Central memory CD8-positive, alpha-beta T cell (primary cell): ENCODE data around the gene LIX1L.
A peak's percentile ranks its signal among the peaks of the same experiment; 100 is the strongest.
"Not testable (repeated sequence)": the region's sequence is repeated elsewhere in the genome, so short reads cannot be mapped to it uniquely, and the experiment has no call there.

ENCODE experiments used
- ATAC-seq: fragments of 150-1000 bp; cut with Tn5 transposase; replicated peaks from 2 replicates; pipeline ENCODE4 v1.10.0; 2022; ENCODE audit warnings: mild to moderate bottlenecking, moderate FRiP score, moderate number of reproducible peaks; ENCODE audit not compliant: poor library complexity, severe bottlenecking; ENCODE audit errors: extremely low read depth
- DNase-seq, 2 donors: peaks; one replicate each; pipeline ENCODE4 v3.0.0; 2021; ENCODE audit warnings: low spot score in 2 of 2
- H3K27ac Mint-ChIP-seq: one replicate; pipeline ENCODE4 v1.8.0; 2022; ENCODE audit warnings: low read depth, mild to moderate bottlenecking, moderate library complexity, mixed read lengths
- H3K27me3 Mint-ChIP-seq: one replicate; pipeline ENCODE4 v1.8.0; 2022; ENCODE audit warnings: mixed read lengths
- H3K36me3 Mint-ChIP-seq: one replicate; pipeline ENCODE4 v1.8.0; 2022; ENCODE audit warnings: mild to moderate bottlenecking, moderate library complexity, mixed read lengths; ENCODE audit not compliant: insufficient read depth
- H3K4me1 Mint-ChIP-seq: one replicate; pipeline ENCODE4 v1.8.0; 2022; ENCODE audit warnings: mixed read lengths
- H3K4me3 Mint-ChIP-seq: one replicate; pipeline ENCODE4 v1.8.0; 2022; ENCODE audit warnings: mild to moderate bottlenecking, moderate library complexity, mixed read lengths
- H3K9me3 Mint-ChIP-seq: one replicate; pipeline ENCODE4 v1.8.0; 2022; ENCODE audit warnings: mixed read lengths

Gene LIX1L

DNA sequence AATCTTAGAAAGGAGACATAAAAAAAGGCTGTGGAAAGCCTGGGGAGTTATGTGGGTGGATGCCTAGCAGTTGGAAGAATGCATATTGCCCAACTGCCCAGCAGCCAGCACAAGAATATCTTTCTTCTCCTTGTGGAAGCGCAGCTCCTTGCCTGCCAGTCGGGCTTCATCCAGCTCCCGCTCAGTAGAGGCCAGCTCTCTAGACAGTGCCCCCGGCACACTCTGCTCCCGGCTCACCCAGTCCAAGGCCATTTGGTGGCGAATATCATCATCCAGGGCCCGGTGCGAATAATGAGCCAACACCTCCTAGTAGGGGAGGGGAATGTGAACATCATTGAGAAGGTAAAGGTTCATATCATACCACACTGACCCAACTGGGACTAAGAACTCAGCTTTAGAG, 21.6 kb downstream of the LIX1L start:
- H3K27me3 Mint-ChIP-seq: no peaks in the 10 kb centered on the region
- H3K9me3 Mint-ChIP-seq: no peaks in the 10 kb centered on the region
- no peak for ATAC-seq
- peaks cover 25% of the 10 kb centered on the region for H3K4me1 Mint-ChIP-seq
- no peak overlapping the region for H3K4me3 Mint-ChIP-seq
- peak overlapping the region; percentile 75 for H3K27ac Mint-ChIP-seq
- DNase-seq: no peak
- peaks cover 53% of the 10 kb centered on the region for H3K36me3 Mint-ChIP-seq

DNA sequence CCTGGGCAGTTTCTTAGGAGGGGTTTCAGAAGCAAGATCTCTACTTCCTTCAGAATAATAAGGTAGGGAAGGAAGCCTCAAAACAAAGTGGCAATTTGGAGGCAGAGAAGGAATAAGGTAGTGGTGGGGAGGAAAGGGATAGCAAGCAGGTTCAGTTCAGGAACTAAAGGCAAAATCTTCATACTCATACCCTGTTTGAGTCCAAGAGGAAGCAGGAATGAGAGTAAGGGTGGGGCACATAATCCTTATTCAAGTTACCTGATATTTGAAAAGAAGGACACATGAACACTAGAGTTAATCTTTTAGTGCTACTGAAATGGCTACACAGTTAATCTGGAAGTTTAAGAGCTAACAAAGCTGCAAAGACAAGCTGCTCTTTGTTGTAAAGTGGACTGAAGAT, 22.1 kb downstream of the LIX1L start:
- H3K27me3 Mint-ChIP-seq: no peaks in the 10 kb centered on the region
- H3K4me3 Mint-ChIP-seq: no peak overlapping the region
- no peak overlapping the region for H3K27ac Mint-ChIP-seq
- ATAC-seq: no peak
- DNase-seq: no peak
- no peaks in the 10 kb centered on the region for H3K9me3 Mint-ChIP-seq
- H3K36me3 Mint-ChIP-seq: peaks cover 52% of the 10 kb centered on the region
- peaks cover 28% of the 10 kb centered on the region for H3K4me1 Mint-ChIP-seq

DNA sequence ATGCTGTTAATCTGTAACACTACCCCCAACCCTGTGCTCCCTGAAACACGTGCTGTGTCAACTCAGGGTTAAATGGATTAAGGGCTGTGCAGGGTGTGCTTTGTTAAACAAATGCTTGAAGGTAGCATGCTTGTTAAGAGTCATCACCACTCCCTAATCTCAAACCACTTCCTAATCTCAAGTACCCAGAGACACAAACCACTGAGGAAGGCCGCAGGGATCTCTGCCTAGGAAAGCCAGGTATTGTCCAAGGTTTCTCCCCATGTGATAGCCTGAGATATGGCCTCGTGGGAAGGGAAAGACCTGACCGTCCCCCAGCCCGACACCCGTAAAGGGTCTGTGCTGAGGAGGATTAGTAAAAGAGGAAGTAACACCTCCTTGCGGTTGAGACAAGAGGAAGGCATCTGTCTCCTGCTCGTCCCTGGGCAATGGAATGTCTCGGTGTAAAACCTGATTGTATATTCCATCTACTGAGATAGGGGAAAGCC, 25.3 kb downstream of the LIX1L start:
- not testable (repeated sequence) for H3K9me3 Mint-ChIP-seq, H3K27me3 Mint-ChIP-seq
- H3K4me1 Mint-ChIP-seq: peaks cover 36% of the 10 kb centered on the region
- H3K36me3 Mint-ChIP-seq: peaks cover 34% of the 10 kb centered on the region
- peak overlapping the region; percentile 63 for H3K4me3 Mint-ChIP-seq
- DNase-seq: peak in 1 of 2 donors; percentile 32
- ATAC-seq: peak; percentile 55
- peak overlapping the region; percentile 91 for H3K27ac Mint-ChIP-seq

DNA sequence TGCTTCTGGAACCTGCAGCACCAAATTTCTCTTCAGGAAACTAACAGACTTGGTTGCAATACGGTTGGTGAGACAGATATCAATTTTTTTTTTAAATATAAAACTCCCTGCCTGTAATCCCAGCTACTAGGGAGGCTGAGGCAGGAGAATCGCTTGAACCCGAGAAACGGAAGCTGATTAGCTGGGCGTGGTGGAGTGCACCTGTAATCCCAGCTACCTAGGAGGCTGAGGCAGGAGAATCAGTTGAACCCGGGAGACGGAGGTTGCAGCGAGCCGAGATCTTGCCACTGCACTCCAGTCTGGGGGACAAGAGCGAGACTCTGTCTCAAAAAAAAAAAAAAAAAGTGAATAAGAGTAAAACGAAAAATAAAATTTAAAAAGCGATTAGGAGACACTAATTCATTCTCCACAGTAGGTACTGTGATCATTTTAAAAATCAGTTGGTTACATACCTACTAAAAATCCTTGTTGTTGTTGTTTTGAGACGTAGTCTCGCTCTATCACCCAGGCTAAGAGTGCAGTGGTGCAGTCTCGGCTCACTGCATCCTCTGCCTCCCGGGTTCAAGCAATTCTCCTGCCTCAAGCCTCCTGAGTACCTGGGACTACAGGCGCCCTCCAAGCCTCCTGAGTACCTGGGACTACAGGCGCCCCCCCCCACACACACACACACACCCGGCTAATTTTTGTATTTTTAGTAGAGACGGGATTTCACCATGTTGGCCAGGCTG, 29.7 kb downstream of the LIX1L start:
- H3K36me3 Mint-ChIP-seq: peaks cover 26% of the 10 kb centered on the region
- peaks cover 26% of the 10 kb centered on the region for H3K4me1 Mint-ChIP-seq
- H3K27me3 Mint-ChIP-seq: no peaks in the 10 kb centered on the region
- no peaks in the 10 kb centered on the region for H3K9me3 Mint-ChIP-seq
- no peak overlapping the region for H3K27ac Mint-ChIP-seq
- H3K4me3 Mint-ChIP-seq: no peak overlapping the region
- DNase-seq (no peak), ATAC-seq (no peak)

DNA sequence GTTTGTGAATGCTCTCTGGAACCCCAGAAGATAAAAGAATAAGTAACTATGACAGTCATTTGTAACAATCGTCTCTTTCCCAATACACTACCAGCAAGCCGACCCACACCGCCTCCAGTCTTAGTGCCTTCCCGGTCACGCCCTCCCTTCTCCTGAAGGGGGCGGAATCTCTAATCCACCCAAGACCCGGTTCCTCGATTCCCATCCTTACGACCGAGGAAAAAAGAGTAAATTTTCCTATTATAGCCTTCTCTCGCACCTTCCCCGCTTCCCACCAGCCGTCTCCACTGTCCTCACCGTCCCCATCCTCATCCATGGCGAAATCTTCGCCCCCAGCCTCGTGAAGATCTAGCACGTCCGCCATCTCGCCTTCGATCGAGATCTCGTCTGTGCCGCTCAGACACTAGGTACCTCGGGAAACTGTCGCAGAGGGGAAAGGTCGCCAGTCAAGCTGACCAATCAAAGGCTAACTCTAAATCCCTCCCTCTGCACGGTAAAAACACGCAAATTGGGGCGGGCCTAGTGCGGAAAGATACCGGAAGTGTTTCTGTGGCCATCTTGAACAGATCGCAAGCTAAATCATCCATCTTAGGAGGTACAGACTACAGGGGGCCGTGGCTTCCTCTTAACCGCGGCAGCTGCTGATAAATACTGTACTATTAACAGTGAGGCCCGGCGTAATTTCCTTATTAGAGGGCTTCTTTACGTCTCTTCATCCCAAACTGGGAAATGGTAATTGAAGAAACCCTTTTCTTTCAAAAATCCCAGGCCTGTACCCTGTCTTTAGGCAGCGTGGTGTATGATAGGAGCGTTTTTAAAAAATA, 30.5 kb downstream of the LIX1L start, which contains the start of gene RBM8A:
Gene RBM8A (minus strand): TSS at position 422 of the 824 bp plus-strand sequence. CDS start 58 bp downstream, at position 364.
- peaks cover 25% of the 10 kb centered on the region for H3K36me3 Mint-ChIP-seq
- no peak within 1 kb of the TSS for H3K4me3 Mint-ChIP-seq
- DNase-seq (peak; percentile 84 to 96), ATAC-seq (peak; percentile 95)
- H3K27me3 Mint-ChIP-seq: no peaks in the 10 kb centered on the region
- H3K4me1 Mint-ChIP-seq: peaks cover 18% of the 10 kb centered on the region
- H3K9me3 Mint-ChIP-seq: no peaks in the 10 kb centered on the region
- H3K27ac Mint-ChIP-seq: no peak within 1 kb of the TSS

DNA sequence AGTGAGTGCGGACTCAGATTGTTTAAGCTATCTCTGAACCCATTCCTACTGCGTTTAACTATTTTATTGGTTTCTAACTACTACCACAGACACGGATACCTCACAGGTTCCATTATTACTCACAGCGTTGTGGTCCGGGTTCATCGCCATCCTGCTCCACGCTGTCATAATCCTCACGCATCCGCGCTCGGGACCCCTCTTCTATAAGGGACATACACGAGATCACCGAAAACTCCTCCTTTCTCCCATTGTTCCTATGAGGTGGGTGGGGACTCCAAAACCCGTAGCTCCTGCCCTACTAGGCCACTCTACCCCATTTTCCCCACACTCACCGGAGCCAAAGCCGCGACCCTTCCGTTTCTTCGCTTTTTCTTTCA, 31.1 kb downstream of the LIX1L start:
- Mint-ChIP-seq H3K27ac (no peak overlapping the region), H3K4me1 (peaks cover 15% of the 10 kb centered on the region)
- DNase-seq: no peak

DNA sequence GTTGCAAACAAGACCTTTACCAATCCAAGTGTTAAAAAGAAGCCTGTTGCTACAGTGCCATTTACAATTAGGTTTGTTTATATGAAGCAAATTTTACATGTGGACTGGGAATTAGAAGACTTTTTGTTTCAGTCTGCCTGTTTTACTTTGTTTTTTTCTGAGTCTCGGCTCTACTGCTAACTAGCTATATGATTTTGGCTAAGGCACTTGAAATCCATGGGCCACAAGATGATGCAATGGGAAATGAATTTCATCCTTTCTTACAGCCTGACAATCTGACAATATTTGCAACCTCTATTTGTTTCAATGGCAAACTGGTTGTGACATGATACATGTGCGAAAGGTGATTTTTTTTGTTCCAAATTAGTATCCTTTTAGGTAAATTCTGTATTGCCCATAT, 35.6 kb downstream of the LIX1L start:
- no peak overlapping the region for H3K27ac Mint-ChIP-seq
- DNase-seq: no peak
- H3K9me3 Mint-ChIP-seq: no peaks in the 10 kb centered on the region
- ATAC-seq: no peak
- no peak overlapping the region for H3K4me3 Mint-ChIP-seq
- no peaks in the 10 kb centered on the region for H3K27me3 Mint-ChIP-seq
- H3K36me3 Mint-ChIP-seq: peaks cover 31% of the 10 kb centered on the region
- H3K4me1 Mint-ChIP-seq: peaks cover 30% of the 10 kb centered on the region

More for the DNA sequence above, 31.1 kb downstream of the LIX1L start:
- Mint-ChIP-seq H3K27me3 (no peaks in the 10 kb centered on the region), H3K36me3 (peaks cover 25% of the 10 kb centered on the region), H3K9me3 (no peaks in the 10 kb centered on the region), H3K4me3 (no peak overlapping the region)
- ATAC-seq: peak; percentile 1

DNA sequence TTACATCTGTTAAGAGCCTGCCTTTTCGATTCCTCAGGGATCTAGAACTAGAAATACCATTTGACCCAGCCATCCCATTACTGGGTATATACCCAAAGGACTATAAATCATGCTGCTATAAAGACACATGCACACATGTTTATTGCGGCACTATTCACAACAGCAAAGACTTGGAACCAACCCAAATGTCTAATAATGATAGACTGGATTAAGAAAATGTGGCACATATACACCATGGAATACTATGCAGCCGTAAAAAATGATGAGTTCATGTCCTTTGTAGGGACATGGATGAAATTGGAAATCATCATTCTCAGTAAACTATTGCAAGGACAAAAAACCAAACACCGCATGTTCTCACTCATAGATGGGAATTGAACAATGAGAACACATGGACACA, 37.5 kb downstream of the LIX1L start:
- Mint-ChIP-seq H3K27ac (peak overlapping the region; percentile 74), H3K4me3 (peak overlapping the region; percentile 91), H3K4me1 (peaks cover 45% of the 10 kb centered on the region), H3K36me3 (peaks cover 23% of the 10 kb centered on the region)
- H3K9me3 Mint-ChIP-seq, H3K27me3 Mint-ChIP-seq, ATAC-seq, DNase-seq: not testable (repeated sequence)

DNA sequence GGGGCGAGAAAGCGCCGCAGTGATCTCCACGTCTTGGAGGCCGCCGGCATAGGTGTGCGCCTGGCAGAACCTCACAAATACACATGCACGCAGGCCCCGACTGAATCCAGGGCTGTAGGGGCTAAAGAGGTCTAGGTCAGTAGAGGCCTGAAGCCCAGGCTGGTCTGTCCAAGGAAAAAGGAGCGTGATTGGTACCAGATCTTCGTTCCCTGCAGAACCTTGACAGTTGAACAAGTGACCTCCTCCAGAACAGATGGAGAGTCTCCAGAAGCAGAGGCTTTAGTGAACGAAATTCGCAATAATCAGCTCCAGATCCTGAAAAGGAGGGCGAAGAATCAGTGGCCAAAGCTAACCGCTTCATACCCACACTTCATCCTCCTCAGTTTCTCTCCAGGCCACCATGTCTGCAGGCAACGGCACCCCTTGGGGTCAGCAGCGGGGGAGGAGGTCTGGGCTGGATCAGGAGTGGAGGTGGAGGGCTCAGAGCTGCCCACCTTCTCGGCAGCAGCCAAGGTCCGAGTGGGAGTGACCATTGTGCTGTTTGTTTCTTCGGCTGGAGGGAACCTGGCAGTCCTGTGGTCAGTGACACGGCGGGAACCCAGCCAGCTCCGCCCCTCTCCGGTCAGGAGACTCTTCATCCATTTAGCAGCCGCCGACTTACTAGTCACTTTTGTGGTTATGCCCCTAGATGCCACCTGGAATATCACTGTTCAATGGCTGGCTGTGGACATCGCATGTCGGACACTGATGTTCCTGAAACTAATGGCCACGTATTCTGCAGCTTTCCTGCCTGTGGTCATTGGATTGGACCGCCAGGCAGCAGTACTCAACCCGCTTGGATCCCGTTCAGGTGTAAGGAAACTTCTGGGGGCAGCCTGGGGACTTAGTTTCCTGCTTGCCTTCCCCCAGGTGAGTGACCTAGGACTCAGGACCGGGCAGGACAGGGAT, 38.6 kb downstream of the LIX1L start:
- Mint-ChIP-seq H3K9me3 (no peaks in the 10 kb centered on the region), H3K36me3 (peaks cover 23% of the 10 kb centered on the region), H3K4me3 (peak overlapping the region; percentile 91), H3K27me3 (no peaks in the 10 kb centered on the region), H3K4me1 (peaks cover 50% of the 10 kb centered on the region), H3K27ac (peak overlapping the region; percentile 94)
- ATAC-seq: peak; percentile 16
- DNase-seq: no peak

DNA sequence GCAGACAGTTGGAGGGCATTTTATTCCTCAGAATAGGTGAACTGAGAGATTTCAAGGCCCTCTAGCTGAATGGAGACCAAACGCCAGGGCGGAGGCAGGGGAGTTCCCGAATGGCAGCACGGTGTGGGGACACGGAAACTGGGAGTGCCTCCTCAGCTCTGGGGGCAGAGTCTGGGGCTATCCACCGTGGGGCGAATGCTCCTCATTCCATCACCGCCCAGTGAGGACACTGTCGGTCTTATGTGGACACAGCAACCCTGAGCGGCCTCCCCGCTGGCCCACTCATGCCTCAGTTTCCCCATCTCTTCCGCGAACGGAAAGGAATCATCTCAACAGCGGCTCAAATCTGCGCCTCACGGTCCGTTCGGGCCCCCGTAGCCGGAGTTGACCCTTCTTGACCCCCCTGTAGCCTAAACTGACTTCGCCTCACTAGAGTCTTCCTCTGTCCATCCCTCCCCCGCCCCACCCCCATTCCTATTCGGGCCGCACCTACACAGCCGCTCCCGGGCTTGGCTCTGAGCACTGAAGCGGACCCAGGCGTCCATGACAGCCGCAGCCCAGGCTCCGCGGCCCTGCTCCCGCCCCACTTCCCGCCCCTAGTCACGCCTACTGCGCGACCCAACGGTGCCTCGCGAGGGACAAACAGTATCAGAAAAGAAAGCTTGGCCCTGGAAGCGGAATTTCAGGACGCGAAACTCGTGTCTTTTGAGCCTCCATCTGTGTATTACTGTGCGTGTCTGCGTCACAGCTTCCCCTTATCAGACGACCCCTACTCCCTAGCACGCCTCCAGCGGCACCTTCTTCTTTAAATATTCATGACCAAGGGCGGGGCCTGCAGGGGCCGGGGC, 39.4 kb downstream of the LIX1L start, which contains the start of gene PEX11B:
Gene PEX11B (minus strand): TSS at position 574 of the 848 bp plus-strand sequence. CDS start 29 bp downstream, at position 545.
- DNase-seq (peak; percentile 81 to 86), ATAC-seq (peak; percentile 92)
- peak within 1 kb of the TSS; percentile 91 for H3K4me3 Mint-ChIP-seq
- peak within 1 kb of the TSS; percentile 94 for H3K27ac Mint-ChIP-seq
- H3K27me3 Mint-ChIP-seq: no peaks in the 10 kb centered on the region
- H3K4me1 Mint-ChIP-seq: peaks cover 50% of the 10 kb centered on the region
- no peaks in the 10 kb centered on the region for H3K9me3 Mint-ChIP-seq
- peaks cover 28% of the 10 kb centered on the region for H3K36me3 Mint-ChIP-seq

DNA sequence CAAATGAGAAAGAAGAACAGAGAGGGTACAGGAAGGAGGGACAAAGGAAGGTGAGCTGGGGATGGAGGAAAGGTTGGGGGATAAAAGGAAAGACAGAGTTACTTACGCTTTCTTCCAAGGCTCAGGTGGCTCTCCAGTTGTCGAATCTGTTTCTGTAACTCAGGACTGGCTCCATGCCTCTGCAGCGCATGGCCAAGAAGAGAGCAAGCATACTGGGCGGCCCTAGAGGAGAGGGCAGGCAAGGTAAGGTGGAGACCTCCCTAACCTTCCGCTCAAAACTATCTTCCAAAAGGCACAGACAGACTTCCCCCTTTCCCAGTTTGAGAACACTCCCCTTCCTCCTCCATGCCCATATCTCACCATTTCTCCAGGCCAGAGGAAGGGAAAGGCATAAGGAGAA, 40.2 kb downstream of the LIX1L start:
- H3K4me1 Mint-ChIP-seq: peaks cover 50% of the 10 kb centered on the region
- peak overlapping the region; percentile 94 for H3K27ac Mint-ChIP-seq
- H3K27me3 Mint-ChIP-seq: no peaks in the 10 kb centered on the region
- peaks cover 28% of the 10 kb centered on the region for H3K36me3 Mint-ChIP-seq
- no peaks in the 10 kb centered on the region for H3K9me3 Mint-ChIP-seq
- ATAC-seq (no peak), DNase-seq (no peak)
- peak overlapping the region; percentile 91 for H3K4me3 Mint-ChIP-seq
